ENCODE data around the gene SDR42E2.

DNA sequence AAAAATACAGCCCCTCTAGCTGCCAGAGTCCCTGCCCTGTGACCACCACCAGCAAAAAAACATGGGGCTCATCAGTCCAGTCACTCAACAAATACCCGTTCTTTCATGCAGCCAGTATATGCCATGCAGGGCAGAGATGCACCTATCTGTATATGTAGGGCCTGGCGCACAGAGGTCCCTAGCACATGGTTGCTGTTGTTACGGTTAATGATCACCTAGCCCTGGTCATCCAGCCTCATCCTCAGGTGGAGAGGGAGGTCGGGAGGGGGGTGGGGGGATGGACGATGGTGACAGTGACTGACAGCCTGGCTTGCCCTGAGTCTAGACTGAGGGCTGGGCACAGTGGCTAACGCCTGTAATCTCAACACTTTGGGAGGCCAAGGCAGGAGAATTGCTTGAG is 1.5 kb downstream of the SDR42E2 start:
- TF ChIP-seq, protein P1, sequence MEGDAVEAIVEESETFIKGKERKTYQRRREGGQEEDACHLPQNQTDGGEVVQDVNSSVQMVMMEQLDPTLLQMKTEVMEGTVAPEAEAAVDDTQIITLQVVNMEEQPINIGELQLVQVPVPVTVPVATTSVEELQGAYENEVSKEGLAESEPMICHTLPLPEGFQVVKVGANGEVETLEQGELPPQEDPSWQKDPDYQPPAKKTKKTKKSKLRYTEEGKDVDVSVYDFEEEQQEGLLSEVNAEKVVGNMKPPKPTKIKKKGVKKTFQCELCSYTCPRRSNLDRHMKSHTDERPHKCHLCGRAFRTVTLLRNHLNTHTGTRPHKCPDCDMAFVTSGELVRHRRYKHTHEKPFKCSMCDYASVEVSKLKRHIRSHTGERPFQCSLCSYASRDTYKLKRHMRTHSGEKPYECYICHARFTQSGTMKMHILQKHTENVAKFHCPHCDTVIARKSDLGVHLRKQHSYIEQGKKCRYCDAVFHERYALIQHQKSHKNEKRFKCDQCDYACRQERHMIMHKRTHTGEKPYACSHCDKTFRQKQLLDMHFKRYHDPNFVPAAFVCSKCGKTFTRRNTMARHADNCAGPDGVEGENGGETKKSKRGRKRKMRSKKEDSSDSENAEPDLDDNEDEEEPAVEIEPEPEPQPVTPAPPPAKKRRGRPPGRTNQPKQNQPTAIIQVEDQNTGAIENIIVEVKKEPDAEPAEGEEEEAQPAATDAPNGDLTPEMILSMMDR (conservative IDR thresholded peaks at IDR 0.05; ENCODE audit: low read depth, low read length) = no peak
- TF ChIP-seq EZH2phosphoT487 (IDR thresholded peaks at IDR 0.05; ENCODE audit: borderline replicate concordance, low read length) = no peak
